GM23248 (cell line): ENCODE data around the gene EEA1.

Source experiments
- EZH2 ChIP-seq: fragments of 200-600 bp; sonication (generic); IDR thresholded peaks from 2 replicates; pipeline ENCODE4 v1.6.1; 2018; ENCODE audit warnings: antibody characterized with exemption, mild to moderate bottlenecking; ENCODE audit not compliant: insufficient read depth, poor library complexity, severe bottlenecking
- EZH2phosphoT487 ChIP-seq: fragments of 200-600 bp; sonication (generic); IDR thresholded peaks from 2 replicates; pipeline ENCODE4 v1.6.1; 2018; ENCODE audit warnings: antibody characterized with exemption, moderate library complexity, mild to moderate bottlenecking, low read depth; ENCODE audit not compliant: insufficient read depth

DNA sequence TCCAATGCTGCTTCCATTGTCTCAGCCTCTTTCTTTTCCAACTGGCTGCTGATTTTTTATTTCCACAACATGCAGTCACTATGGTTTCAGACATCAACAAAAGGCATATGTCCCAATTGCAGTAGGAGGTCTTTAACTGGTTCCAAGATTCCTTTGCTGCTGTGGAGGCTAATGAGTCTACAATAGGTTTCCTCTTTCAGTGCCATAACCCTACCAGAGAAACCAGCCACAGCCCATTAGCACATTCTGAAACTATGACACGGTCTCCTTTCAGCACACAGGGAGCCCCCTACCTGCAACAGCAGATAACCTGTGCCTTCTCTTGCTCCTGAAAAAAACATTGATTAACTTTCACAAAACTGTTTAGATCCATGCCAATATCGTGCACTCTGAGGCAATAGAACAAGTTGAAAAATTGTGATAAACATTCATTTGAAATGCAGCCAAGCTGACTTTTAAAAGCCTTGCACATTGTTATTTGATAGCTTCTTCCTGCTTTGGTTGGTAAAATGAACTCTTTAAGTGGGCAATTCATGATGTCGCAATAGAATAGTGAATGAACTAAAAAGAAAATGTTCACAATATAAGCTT, 193.9 kb downstream of the EEA1 start:
- TF ChIP-seq EZH2phosphoT487 (no peak), EZH2 (no peak)
